Activated CD4-positive, CD25-positive, alpha-beta regulatory T cell treated with anti-CD3 and anti-CD28 coated beads, Interleukin-2, amount 50 U/mL, for 24 hours (primary cell): ENCODE data around the gene JAK3.

Experiments used
- ATAC-seq, 2 donors: fragments of 150-1000 bp; cut with Tn5 transposase; one replicate each; pipeline ENCODE4 v1.10.0; 2021; ENCODE audit warnings: mild to moderate bottlenecking in 1 of 2, moderate library complexity in 1 of 2

JAK3 gene

DNA sequence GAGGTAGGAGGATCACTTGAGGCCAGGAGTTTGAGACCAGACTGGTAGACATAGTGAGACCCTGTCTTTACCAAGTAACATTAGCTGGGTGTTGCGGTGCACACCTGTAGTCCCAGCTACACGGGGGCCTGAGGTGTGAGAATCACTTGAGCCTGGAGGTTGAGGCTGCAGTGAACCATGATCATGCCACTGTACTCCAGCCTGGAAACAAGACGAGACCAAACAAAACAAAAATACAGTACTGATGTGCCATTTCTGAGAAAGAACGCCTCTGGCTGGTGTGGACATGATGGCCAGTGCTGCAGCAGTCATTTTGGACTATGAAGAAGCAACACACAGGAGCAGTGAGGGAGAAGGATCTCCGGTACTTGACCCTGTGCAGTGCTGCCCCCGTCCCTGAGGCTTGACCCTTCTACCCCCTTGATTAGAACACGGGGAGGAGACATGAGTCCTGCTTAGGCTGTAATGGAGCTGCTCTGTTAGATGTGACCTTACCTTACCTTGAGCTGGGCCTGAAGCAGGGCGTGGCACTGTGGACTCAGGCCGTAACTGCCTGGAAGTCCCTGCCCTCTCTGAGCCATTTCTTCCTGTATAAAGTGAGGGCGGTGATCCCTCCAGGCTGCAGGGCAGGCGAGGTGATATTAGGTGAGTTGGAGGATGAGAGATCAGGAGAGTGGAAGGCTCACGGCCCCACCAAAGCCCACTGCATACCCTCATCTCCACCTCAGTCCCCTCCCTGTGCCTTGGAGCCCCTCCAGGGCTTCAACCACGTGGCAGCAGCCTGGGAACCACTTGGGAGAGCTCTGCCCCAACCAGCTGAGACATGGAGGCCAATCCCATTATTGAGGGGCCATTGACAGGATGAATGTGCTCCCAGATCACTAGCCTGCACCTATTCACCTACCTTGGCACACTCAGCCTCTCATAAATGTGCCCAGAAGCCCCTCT lies 17.9 kb upstream of the JAK3 start:
- ATAC-seq = peak; percentile 14 to 16

DNA sequence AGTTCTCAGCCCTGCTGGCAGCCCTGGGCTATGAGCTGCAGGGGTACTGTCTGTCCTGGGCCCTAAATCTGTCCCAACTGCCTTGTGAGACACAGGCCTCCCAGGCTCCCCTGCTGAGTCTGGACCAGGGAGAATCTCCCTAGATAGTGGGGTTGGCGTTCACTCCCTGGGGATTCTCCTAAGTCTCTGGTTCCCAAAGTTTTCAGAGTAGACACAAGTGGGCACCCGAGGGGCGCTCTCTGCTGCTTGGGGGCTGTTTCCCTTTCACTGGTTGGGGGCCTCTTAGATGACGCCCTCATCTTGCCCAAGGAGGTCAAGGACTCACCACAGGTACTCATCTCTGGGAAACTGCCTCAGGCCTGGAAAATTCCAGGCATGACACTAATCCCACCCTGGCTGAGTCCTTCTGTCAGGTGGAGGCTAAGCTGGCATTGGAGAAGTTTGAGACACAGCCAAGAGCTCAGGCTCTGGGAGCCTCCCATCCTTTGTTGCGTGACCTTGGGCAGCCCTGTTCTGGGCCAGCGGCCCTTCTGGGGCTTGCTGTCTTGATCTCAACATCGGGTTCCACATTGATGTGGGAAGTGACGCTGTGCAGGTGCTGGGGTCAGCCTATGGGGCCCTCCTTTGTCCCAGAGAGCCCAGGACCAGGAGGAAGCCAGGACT lies 15.9 kb upstream of the JAK3 start:
- ATAC-seq = no peak

DNA sequence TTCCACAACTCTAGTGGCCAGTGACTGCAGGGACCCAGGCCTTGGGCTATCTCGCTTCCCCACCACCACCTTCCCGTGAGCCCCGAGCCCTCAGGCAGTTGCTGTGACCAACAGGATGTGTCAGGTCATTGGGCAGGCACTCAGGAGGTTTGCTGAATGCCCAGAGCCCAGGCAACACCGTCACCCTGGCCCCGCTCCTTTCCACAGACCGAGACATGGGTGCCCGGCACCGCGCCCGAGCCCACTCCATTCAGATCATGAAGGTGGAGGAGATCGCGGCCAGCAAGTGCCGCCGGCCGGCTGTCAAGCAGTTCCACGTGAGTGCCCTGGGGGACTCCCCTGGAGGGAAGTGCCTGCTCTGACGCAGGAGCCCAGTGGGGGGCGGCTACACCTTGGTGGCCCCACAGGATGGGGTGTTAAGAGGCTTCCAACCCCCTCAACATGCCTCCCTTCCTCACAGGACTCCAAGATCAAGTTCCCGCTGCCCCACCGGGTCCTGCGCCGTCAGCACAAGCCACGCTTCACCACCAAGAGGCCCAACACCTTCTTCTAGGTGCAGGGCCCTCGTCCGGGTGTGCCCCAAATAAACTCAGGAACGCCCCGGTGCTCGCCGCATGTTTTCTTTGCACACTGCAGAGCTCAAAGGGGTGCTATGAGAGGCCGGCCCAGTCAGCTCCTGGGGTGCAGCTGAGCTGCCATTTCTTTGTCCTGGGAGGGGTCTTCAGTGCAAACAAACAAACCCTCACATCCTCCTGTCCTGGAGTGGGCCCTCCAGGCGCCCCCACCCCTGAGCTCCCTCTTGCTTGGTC lies 15.1 kb upstream of the JAK3 start:
- no peak for ATAC-seq

DNA sequence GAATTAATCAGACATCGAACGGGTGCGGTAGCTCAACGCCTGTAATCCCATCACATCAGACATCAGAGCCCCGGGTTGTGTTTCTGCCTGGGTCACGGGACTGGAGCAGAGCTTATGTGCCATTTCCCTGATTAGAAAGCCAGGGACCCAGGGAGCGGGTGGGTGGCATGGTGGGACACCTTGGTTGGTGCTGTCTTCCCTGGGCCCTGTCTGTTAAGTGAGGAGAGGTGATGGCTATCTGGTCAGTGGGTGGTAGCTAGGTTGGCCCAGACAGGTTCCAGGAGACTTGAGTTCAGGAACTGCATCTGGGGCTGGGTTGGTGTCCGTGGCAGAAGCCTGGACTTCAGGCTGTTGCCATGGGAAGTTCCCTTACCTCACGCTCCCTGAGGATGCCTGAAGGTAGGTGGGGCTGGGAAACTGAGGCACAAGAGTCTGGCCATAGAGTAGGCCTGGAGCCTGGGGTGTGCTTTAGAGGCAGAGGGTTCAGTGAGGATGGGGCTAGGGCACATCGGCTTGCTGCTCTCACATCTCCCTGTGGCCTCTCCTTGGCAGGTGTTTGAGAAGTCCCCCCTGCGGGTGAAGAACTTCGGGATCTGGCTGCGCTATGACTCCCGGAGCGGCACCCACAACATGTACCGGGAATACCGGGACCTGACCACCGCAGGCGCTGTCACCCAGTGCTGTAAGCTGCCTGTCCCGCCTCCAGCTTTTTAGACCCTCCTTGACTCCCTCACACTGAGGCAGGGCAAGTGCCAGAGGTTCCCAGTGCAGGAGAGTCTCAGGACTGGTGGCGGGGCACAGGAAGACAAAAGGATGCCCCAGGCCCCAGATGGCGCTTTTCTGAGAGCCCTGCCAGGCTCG lies 14.0 kb upstream of the JAK3 start:
- no peak for ATAC-seq

DNA sequence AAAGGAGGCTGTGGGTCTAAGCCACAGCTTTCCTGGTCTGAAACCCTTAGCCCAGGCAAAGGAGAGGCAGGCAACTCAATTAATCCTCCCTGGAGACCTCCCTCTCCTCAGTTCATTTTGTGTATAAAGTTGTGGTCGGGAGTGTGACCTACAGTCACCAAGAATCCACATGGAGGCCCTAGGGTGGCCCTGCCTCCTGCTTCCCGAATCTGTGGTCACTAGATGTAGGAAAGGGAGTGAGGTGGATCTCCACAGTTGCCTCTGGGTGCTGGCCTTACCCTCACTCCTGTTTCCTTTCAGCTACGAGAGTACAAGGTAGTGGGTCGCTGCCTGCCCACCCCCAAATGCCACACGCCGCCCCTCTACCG lies 13.2 kb upstream of the JAK3 start:
- ATAC-seq = no peak

DNA sequence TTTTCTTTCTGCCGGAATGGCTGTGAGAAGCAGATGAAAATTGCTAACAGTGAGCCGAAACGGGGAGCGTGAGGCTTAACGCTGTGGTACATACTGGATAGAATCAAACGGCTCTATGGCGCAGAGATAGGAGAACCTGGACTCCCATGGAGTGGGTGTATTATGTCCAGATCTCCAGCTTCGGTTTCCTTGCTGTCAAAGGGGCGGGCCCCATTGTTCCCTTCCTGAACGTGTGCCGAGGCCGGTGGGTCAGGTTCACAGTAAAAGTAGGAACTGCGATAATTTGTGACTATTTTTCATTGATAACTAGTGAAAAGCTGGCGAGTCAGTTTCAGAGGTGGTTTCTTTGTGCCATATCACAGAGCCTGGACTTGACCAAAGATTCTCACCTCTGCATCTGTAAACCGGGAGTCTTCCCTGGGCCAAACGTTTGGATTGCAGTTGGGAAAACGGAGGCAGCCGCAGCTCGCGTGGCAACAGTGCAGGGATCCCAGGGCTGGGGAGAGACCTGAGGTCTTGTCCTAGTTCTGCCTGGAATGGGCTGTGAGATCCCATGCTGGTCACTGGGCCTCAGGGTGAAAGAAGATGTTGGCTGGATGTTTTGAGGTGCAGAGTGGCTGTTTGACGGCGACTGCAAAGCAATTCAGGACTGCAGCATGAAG lies 12.7 kb upstream of the JAK3 start:
- no peak for ATAC-seq

DNA sequence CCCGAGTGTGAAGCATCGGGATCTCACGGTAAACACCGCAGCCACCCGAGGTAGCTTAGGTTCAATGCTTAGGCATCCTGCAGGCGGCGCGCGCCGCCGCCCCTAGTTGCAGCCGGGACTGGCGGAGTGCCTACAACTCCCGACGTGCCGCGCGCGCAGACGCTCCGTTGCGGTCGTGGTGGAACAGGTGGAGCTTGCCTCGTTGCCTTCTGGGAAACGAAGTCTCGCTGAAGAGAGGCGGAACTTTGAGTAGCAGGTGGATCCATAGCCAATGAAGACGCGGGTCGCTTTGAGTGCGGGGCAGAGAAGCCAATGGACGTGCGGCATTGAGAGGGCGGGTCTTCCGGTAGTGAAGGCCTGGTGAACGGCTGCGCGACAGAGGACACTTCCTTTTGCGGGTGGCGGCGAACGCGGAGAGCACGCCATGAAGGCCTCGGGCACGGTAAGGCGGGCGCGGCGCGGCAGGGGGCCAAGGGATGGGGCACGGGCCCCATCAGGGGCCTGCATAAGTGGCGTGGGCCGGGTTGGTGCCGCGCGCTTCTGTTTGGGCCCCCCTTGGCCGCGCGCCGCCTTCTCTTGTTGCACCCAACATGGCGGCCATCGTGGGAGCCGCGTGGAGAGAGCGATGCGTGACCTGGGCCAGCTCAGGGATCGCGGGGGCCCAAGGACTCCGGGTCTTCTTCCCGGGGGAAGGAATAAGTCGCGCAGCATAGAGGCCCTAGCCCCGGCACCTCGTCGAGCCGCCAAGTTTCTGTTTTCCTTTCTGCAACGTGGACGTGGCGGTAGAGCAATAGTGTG lies 11.9 kb upstream of the JAK3 start, which contains the start of gene RPL18A:
RPL18A (plus strand) TSS at position 378 of the 798 bp plus-strand sequence; CDS start at position 425, 47 bp downstream.
- peak; percentile 92 for ATAC-seq

DNA sequence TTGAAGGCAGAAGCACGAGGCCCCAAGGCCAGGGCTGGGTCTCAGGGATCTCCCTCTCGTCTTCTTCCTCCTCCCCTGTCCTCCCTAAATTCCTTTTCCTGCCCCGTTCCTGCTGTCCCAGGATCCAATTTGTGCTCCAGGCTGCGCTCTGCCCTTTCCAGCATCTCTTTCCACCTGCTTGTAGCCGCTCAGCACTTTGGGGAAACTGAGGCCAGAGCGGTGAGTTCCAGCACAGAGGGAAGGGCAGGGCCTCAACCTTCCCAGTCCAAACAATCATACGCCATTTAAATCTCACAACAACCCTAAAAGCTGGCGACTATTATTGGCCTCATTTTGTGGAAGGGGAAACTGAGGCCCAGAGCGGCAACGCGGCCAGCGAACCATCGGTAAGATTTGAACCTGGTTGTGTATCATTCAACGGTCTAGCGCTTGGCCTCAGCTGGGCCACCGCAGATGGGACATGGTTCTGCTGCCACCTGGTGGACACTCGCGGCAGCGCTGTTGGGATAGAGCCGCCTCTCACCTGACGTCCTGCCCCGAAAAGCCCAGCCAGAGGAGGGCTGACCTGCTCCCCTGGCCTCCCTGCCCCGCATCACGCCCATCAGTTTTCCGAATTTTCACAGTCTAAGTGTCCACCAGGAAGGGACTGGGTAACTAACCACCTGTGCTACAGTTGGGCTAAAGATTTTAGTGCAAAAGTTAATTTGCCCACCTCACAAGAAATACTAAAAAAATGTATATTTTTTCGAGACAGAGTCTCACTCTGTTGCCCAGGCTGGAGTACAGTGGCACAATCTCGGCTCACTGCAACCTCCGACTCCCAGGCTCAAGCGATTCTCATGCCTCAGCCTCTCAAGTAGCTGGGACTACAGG lies 7.7 kb upstream of the JAK3 start:
- ATAC-seq = peak; percentile 15

DNA sequence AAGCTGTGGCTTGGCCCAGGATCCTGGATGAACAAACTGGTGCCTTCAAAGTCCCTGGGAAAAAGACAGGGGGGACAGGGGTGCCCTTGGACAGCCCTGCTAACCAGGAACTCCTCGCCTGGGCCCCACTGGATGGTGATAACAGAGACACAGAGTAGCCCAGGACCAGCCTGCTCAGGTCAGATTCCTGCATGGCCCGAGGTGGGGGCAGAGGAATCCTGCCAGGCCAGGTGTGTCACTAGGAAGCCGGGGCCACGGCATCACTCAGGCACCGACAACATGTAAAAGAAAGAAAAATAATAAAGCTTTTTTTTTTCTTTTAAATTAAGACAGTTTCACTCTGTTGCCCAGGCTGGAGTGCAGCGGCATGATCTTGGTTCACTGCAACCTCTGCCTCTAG lies 6.3 kb upstream of the JAK3 start:
- no peak for ATAC-seq

DNA sequence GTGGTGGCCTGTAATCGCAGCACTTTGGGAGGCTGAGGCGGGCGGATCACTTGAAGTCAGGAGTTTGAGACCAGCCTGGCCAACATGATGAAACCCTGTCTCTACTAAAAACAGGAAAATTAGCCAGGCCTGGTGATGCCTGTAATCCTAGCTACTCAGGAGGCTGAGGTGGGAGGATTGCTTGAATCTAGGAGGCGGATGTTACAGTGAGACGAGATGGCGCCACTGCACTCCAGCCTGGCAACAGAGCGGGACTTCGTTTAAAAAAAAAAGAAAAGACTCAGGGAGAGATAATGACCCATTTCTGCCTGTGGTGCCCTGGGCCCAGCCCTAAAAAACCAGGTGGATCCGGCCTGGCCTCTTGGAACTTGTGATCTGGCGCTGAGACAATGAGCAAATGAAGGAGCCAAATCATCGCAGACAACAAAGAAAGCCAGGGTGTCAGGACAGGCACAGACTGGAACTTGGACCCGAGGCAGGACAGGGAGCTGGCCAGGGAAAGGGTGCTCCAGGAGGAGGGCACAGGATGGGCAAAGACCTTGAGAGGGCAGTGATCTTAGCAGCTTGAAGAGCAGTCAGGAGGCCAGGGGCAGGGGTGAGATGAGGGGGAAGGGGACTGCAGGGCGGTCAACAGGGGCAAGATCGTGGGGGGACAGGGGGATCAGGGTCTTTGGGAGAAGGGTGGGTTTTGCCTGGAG lies 962 bp upstream of the JAK3 start:
- no peak for ATAC-seq

DNA sequence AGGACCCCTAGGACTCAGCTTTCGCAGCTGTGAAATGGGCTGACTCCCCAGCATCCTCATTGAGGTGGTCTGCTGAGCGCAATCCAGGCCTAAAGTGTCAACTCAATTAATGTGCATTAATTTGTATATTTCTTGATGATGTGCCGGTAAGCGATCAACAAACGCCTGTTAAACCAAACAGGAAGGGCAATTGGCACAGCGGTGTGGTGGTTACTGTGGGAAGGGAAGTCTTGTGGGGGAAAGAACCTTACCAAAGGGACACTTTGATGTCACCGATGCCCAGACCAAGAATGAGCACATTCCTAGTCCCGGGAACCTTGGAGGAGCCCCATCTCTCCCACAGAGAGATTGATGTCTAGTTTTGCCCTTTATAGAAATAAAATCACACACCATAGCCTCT lies 1.6 kb downstream of the JAK3 start:
- no peak for ATAC-seq

DNA sequence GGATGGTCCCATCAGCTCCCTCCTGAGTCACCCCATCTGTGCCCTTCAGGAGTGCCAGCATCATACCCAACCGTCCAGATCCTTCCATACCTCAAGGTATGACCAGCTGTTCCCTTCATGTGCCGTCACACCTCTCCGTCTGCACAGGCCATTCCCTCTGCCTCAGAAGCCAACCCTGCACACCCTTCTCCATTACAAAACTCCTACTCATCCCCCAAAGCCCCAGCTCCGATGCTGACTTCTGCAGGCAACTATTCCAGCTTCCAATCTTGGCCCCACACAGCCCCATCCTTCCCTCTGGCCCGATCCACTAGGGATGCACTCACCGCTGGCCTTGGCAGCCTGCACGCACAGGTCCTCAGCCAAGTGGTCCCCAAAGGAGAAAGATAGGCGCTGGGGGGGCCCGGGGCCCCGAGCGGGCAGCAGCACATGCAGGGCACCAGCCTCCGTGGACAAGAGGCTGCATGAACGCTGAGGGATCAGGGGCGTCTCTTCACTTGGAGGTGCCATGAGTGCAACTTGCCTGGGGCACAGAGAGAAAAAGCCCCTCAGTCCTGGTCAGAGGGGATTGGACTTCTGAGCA lies 3.8 kb downstream of the JAK3 start:
- ATAC-seq = no peak

DNA sequence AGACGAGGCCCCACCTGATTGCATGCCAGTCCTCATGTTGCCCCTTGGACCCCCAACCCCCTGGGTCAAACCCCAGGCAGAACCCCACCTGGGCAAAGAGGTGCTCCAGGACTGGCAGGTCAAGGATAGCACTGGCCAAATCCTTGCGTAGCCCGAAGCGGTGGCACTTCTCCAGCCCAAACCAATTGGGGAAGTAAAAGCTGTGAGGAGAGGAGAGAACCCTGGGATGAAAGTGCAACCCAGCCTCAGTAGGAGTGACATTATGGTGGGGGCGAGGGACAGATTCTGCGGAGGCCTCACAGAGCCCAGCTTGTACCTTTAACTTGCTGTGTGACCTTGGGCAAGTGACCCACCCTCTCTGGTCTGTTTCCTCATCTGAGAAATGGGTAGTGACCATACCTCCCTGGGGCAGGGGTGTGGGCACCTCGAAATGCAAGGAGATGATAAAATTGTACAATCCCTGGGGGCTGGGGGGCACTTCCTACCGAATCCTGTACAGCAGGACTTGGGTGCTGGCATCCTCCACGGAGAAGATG lies 4.4 kb downstream of the JAK3 start:
- no peak for ATAC-seq

DNA sequence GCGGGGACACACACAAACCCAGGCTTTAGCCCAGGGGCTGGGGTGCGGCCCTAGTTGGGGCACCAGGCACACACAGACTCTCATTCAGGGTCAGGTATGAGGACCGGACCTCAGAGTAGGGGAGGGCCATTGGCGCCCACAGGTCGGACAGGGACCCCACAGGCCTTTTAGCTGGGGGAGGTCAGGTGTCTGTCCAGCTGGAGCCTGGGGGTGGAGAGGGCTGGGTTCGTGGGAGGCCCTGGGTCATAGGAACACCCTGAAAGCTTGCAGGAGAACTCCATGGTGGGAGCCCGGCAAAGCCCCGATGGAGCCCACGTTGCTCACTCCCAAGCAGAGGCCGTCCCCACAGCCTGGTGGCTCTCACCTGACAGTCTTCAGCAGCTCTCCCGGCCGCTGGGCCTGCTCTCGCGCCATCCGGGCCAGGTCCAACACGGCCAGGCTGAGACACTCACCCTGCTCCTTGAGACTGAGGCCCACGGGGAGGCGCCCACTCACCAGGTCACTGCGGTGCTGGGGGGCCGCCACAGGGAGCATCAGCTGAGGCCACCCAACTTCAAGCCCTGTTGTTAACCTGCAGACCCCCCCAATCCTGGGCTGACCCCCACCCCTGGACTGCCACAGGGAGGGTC lies 5.0 kb downstream of the JAK3 start:
- no peak for ATAC-seq

DNA sequence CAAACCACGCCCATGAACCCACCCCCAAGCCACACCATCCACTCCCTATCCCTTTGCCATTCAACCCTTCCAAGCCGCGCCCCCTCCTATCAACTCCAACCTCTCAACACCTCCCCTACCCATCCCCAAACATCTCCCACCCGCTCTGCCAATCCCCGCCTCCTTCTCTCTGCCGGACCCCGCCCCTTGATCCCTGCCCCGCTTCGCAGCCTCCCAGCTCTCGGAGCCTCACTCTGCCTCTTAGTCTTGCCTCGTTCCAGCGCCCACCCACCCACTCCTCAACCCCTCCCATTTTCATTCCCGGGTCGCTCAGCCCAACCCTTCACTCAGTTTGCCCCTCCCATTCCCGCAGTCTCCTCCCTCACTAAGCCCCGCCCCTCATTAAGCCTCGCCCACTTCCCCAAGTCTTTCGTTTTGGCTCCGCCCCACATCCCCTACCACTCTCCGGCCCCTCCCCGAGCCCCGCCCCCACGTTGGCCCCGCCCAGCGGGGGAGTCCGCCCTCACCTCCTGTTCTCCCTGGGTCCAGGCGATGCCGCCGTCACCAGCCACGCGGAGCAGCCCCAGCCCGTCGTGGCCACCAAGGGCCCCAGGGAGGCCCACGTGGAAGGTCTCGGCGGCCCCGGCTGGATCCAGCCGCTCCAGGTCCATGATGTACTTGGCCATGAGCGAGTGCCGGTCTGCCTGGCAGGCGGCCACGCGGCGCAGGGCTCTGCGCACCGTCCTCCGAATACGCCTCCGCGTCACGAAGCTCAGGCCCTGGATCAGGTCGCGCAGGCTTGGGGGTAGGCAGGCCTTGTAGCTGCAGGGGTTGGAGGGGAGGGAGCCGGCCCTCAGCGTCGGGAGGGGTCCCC lies 5.7 kb downstream of the JAK3 start:
- ATAC-seq = no peak

DNA sequence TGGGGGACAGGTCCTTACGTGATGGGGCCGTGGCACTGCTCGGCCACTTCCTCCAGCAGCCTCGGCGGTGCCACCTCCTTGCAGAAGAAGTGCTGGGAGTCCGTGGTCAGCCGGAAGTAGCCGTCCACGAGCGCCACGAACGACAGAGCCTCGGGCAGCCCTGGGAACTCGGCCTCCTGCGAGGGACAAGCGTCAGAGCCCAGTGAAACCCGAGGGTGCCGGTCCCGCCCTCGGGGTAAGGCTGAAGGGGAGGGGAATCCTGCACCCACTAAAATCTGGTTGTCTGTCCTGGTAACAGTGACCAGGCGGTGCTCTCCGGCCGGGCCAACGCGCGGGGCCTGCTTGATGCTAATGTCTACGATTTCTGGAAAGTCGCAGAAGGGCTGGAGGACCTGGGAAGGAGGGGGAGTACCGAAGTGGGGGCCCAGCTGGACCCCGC lies 6.4 kb downstream of the JAK3 start:
- ATAC-seq = no peak

DNA sequence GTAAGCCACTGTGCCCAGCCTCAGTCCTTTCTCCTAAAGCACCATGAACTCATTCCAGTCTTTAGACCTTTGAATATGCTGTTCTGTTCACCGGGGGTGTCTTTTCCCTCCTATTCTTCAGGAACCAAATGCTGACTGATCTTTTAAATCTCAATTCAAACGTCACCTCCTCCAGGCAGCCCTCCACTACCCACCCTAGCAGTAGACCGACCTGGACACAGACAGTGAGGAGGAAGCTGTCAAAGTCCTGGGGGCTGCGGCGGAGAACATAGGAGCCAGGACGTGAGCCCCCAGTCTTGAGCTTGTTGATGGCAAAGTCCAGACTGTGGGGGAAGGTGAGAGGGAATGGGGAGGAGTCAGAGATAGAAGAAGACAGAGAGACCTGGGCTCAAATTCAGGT lies 7.8 kb downstream of the JAK3 start:
- ATAC-seq = no peak
